HEK293 (cell line): ENCODE measurements around the gene WDFY2.

ENCODE experiments used
- KLF10 ChIP-seq: fragments of 450-650 bp; IDR thresholded peaks from 2 replicates; pipeline ENCODE4 v1.5.1; 2018; ENCODE audit warnings: missing biosample characterization, mild to moderate bottlenecking, missing genetic modification characterization
- ZNF239 ChIP-seq: fragments of 450-650 bp; formaldehyde crosslinking; IDR thresholded peaks from 2 replicates; pipeline ENCODE4 v1.5.1; 2016; ENCODE audit warnings: missing biosample characterization, missing genetic modification characterization
- ZNF433 ChIP-seq: fragments of 450-650 bp; formaldehyde crosslinking; IDR thresholded peaks from 2 replicates; pipeline ENCODE4 v1.5.1; 2016; ENCODE audit warnings: missing biosample characterization, missing genetic modification characterization, low read depth
- TF ChIP-seq, protein P1 (sequence below): fragments of 450-650 bp; formaldehyde crosslinking; IDR thresholded peaks from 2 replicates; pipeline ENCODE4 v1.5.1; 2016; ENCODE audit warnings: missing biosample characterization, missing genetic modification characterization
- TF ChIP-seq, protein P2 (sequence below): fragments of 450-650 bp; formaldehyde crosslinking; IDR thresholded peaks from 2 replicates; pipeline ENCODE4 v1.5.1; 2016; ENCODE audit warnings: missing biosample characterization, missing genetic modification characterization
- TF ChIP-seq, protein P3 (sequence below): fragments of 450-650 bp; formaldehyde crosslinking; IDR thresholded peaks from 2 replicates; pipeline ENCODE4 v1.5.1; 2016; ENCODE audit warnings: missing biosample characterization, missing genetic modification characterization

DNA sequence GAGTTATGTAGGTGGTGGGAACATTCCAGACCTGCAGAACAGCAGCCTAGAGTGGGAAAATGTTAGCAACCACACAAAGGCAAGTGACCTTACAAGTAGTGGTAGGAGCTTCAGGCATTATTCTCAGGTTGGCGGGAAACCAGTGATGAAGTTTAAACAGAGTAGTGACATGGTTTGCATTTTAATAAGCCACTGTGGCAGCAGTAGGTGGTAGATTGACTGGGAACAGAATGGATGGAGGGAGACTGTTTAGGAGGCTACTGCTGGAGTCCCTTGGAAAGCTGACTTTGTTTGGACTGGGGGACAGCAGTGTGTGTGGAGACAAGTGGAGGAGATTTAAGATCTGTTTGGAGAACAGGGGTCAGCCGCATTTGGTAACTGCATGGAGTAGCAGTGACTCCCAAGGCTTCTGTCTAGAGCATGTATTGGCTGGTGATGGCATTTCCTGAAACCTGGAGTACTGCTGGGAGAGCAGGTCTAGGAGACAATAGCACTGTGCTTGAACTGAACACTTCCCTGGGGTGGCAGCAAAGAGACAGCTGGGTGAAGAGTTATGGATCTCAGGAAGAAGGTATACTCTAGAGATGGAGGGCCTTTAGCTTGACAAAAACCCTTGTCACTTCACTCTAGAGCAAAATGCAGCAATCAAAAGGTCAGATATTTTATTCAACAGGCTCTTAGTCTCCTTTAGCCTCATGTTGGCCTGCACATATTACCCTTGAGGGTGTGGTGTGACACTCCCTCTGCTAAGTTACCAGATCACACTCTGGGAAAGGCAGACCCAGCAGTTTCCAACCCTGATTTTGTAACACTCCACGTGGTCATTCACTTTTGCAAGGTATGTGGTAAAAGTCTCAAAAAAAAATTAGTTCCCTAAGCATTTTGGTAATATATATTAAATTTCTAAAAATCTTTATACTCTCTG lies 149.4 kb downstream of the WDFY2 start:
- TF ChIP-seq ZNF433 (tag by site-specific recombination), result no peak
- TF ChIP-seq, protein P1, sequence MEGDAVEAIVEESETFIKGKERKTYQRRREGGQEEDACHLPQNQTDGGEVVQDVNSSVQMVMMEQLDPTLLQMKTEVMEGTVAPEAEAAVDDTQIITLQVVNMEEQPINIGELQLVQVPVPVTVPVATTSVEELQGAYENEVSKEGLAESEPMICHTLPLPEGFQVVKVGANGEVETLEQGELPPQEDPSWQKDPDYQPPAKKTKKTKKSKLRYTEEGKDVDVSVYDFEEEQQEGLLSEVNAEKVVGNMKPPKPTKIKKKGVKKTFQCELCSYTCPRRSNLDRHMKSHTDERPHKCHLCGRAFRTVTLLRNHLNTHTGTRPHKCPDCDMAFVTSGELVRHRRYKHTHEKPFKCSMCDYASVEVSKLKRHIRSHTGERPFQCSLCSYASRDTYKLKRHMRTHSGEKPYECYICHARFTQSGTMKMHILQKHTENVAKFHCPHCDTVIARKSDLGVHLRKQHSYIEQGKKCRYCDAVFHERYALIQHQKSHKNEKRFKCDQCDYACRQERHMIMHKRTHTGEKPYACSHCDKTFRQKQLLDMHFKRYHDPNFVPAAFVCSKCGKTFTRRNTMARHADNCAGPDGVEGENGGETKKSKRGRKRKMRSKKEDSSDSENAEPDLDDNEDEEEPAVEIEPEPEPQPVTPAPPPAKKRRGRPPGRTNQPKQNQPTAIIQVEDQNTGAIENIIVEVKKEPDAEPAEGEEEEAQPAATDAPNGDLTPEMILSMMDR (tag by site-specific recombination), result no peak
- TF ChIP-seq, protein P2, sequence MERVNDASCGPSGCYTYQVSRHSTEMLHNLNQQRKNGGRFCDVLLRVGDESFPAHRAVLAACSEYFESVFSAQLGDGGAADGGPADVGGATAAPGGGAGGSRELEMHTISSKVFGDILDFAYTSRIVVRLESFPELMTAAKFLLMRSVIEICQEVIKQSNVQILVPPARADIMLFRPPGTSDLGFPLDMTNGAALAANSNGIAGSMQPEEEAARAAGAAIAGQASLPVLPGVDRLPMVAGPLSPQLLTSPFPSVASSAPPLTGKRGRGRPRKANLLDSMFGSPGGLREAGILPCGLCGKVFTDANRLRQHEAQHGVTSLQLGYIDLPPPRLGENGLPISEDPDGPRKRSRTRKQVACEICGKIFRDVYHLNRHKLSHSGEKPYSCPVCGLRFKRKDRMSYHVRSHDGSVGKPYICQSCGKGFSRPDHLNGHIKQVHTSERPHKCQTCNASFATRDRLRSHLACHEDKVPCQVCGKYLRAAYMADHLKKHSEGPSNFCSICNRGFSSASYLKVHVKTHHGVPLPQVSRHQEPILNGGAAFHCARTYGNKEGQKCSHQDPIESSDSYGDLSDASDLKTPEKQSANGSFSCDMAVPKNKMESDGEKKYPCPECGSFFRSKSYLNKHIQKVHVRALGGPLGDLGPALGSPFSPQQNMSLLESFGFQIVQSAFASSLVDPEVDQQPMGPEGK (tag by site-specific recombination), result no peak
- no peak for TF ChIP-seq KLF10 (tag by site-specific recombination)
- TF ChIP-seq, protein P3, sequence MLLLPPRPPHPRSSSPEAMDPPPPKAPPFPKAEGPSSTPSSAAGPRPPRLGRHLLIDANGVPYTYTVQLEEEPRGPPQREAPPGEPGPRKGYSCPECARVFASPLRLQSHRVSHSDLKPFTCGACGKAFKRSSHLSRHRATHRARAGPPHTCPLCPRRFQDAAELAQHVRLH (tag by site-specific recombination), result no peak
- no peak for TF ChIP-seq ZNF239 (tag by site-specific recombination)
